Right ventricle myocardium superior (tissue), 1 donor: ENCODE results near the gene TPRG1. TPM values are rescaled to one million over a fixed set of nuclear protein-coding genes. Genes with fewer than 3 reads are reported as not detected.

Experiments
- ATAC-seq: fragments of 200-7000 bp; cut with Tn5 transposase; one replicate; pipeline ENCODE4 v1.9.1; 2020; ENCODE audit warnings: mild to moderate bottlenecking; ENCODE audit not compliant: poor library complexity
- DNase-seq: peaks from one replicate; pipeline ENCODE4 v3.0.0-alpha.2; 2020
- intact Hi-C: fragments of 100-400 bp; cut with DNase I; formaldehyde crosslinking; loops from one replicate; pipeline ENCODE4 v1.11.2; 2022
- total RNA-seq: library from RNA; stranded (reverse); fragmentation: NEBNext Ultra II Directional; extraction: Animal tissue kit (Norgen Biotek cat#: 25700); gene quantifications from one replicate; pipeline ENCODE4 v1.2.1, GENCODE V29; 2021
- donor health status: DM: no; HTN: yes; CAD: no; lungs with severe emphysema.

TPRG1 gene
- total RNA-seq, 1 donor from 2014 or later = 2.7 TPM

DNA sequence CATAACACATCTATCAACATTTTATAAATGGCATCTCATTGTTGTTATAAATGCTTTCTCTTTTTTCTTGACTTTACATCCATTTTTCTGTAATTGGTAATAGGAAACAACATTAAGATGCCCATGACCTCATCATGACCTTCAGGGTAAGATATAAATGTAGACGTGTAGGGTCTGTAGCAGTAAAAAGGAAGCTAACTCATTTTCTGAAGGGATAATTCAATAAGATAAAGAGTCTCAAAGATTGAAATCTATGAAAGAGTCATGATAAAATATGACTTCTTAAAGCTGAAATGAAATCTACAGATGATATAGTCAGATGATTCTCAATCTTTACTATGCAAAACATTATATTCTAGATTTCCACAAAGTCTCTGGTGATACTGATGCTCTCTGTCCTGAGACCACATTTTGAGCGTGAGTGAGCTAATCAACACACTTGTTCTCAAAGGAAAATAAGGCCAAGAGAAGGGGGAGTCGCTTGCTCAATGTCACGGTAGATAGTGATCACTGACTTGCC lies 38.5 kb downstream of the TPRG1 start:
- ATAC-seq (no peak), DNase-seq (no peak)
- intact Hi-C loops = no loop called here

DNA sequence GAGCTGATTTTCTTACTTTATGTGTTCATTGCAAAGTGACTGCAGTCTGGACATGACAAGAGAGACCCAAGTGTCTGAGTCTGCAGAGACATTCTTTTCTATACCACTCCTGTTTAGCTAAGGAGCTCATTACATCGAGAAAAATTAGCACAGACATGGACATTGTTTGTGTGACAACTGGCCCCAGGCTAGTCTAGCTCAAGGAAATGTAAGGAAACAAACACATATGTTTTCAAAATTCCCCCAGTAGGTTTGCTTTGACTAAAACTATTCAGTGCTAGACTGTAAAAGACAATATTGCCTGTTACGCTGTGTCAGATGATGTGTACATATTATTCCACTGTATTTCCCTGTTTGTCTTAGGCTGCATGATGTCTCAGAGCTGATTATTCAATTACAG lies 40.9 kb downstream of the TPRG1 start:
- intact Hi-C loops = no loop called here
- DNase-seq = no peak
- ATAC-seq = no peak

DNA sequence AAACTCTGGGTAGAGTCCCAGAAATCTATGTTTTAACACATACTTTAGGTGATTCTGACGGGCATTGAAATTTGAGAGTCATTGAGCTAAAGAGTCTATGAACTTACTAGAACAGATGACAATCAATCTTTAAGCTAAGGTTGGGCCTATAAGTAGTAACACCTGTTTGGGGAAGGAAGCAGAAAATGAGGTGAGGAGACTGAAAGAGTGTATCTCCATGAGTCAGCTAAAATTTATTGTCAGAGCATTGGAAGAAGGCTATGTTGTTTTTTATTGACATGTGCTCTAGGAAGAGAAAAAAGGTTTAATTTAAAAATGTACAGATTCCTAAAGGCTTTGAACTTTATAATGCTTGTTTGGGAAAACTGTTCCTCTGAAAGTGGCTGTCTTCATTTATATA lies 42.9 kb downstream of the TPRG1 start:
- no peak for DNase-seq
- no peak for ATAC-seq
- intact Hi-C loops = no loop called here

DNA sequence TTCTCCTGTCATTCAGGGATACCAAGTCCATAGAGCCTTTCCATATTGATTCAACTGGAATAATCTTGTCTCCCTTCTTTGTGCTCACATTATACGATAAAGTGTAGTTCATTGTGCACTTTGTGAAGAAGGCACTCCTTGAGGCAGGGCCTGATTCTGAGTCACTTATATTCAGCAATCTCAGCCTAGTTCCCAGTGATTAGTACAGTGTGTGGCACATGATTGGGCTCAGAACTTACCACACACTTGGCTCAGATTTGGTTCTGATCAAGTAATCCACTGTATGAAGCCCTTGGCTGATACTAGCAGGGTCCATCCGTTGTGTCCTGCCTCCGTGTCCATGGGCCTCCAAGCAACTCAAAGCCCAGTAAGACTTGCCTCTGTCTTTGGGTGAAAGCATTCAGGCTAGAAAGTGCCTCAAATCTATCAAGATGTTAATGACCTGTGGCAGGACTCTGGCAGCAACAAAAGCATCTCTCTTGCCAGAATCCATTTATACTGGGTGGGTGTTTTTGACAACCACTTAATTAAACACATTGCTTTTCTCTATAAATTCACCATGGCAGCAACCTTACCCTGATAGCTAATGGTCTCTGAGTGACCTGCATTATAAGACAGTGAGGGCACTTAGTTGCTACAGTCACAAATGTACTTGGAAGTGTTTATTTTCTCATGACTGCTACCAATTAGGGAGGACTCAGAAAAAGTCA lies 51.3 kb downstream of the TPRG1 start:
- DNase-seq = no peak

DNA sequence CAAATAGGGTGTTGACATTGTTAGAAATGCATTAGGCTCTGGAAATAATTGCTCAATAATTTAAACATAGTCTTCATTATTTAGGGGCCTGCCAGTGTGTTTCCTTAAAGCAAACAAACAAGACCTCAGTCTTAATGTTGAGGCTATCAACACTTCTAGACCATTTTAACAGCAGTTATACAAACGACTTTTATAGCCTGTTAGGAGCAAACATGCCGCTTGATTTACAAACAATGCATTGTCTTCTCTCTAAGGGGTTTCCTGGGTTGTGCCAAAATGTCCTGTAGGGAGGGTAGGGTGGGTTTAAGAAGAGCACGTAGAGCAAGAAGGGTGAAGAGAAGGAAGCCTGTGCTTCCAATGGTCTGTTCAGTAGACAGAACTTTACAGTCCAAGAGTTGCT lies 53.7 kb downstream of the TPRG1 start:
- intact Hi-C loops = no loop called here
- DNase-seq (no peak), ATAC-seq (no peak)

More for the DNA sequence above, 51.3 kb downstream of the TPRG1 start:
- no peak for ATAC-seq
- intact Hi-C loops = no loop called here

DNA sequence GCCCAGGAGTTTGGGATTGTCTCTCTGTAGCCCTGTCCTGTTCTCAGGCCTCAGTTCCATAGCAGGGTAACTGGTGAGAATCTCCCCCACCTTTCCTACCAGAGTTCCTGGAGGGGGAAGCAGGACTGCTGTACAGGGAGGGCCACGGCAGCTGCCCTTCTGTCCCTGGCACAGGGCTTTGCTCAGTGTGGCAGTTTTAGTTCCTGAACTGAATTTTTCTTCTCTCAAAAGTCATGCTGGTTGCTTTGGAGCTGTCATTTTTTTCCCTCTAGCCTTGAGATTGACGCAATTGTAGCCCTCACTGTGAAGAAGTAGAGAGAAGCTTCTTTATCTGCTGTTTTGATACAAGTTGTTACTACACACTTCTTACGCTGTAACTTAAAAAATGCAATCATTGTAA lies 55.5 kb downstream of the TPRG1 start:
- DNase-seq (no peak), ATAC-seq (no peak)
- intact Hi-C loops = no loop called here

DNA sequence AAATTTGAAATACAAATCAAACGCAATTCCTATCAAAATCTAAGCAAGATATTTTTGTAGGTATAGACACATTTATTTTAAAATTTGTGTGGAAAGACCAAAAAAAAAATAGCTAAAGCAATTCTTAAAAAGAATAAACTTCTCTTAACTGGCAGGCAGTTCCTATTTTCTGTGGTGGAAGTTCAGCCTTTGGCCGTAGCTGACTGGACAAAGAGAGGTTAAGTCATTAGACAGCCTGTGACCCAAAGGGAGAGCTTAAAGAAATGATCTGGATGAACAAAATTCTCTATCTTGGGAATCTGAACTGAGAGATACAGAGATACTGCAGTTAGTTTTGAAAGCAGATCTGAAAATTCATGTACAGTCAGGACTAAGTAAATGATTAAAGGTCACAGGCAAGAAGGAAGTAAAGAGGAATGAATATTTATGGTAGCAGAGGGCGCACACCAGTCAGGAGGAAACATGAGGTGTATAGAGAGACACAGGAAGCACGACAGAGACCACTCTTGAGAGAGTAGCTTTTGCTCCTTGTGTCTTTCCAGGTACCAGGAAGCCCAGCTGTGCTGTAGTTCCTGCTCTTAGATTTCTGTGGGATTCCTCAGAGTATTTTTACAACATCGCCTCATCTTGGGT lies 57.5 kb downstream of the TPRG1 start:
- DNase-seq (no peak), ATAC-seq (no peak)
- intact Hi-C loops = no loop called here

- ATAC-seq (peak; percentile 30), DNase-seq (no peak)
- intact Hi-C loops = no loop called here
These were observed 61.0 kb downstream of the TPRG1 start for GRCh38 chr3:189232790-189233189.

- peak; percentile 92 for ATAC-seq
- peak; percentile 48 for DNase-seq
- intact Hi-C loops = no loop called here
These were observed 61.6 kb downstream of the TPRG1 start for GRCh38 chr3:189233225-189233858.

- ATAC-seq = no peak
- intact Hi-C loops = no loop called here
These were observed 63.4 kb downstream of the TPRG1 start for GRCh38 chr3:189235214-189235613.

GRCh38 chr3:189236352-189236751 lies 64.6 kb downstream of the TPRG1 start:
- DNase-seq (no peak), ATAC-seq (no peak)
- intact Hi-C loops = no loop called here

More at GRCh38 chr3:189235214-189235613, 63.4 kb downstream of the TPRG1 start:
- no peak for DNase-seq

DNA sequence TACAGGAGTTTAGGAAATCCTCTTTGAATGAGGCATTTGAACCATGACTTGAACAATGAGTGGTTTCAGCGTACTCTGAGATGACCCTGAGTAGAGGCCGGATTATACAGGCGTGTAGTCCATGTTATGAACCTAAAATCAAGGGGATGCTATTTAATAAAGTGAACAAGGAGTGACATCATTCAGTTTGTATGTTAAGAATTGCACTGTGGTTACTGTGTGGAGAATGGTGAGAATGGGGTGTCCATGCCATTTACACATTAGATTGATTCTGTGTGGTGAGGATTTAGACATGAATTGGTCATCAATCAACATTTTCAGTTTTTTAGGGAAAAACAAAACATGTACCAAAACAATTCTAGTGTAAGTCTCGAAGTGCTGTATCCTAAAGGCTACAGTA lies 65.8 kb downstream of the TPRG1 start:
- intact Hi-C loops = no loop called here
- no peak for ATAC-seq
- DNase-seq = no peak

GRCh38 chr3:189238071-189238470 lies 66.3 kb downstream of the TPRG1 start:
- ATAC-seq (no peak), DNase-seq (no peak)
- intact Hi-C loops = no loop called here

GRCh38 chr3:189239616-189240015 lies 67.8 kb downstream of the TPRG1 start:
- no peak for DNase-seq
- intact Hi-C loops = no loop called here

GRCh38 chr3:189249987-189250386 lies 78.2 kb downstream of the TPRG1 start:
- DNase-seq (no peak), ATAC-seq (no peak)
- intact Hi-C loops = no loop called here

More at GRCh38 chr3:189239616-189240015, 67.8 kb downstream of the TPRG1 start:
- ATAC-seq = no peak

DNA sequence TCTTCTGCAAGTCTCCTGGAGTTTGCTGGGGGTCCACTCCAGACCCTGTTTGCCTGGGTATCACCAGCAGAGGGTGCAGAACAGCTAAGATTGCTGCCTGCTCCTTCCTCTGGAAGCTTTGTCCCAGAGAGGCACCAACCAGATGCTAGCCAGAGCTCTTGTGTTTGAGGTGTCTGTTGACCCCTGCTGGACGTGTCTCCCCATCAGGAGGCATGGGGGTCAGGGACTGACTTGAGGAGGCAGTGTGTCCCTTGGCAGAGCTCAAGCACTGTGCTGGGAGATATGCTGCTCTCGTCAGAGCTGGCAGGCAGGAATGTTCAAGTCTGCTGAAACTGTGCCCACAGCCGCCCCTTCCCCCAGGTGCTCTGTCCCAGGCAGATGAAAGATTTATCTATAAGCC lies 86.5 kb downstream of the TPRG1 start:
- DNase-seq (no peak), ATAC-seq (no peak)
- intact Hi-C loops = no loop called here

DNA sequence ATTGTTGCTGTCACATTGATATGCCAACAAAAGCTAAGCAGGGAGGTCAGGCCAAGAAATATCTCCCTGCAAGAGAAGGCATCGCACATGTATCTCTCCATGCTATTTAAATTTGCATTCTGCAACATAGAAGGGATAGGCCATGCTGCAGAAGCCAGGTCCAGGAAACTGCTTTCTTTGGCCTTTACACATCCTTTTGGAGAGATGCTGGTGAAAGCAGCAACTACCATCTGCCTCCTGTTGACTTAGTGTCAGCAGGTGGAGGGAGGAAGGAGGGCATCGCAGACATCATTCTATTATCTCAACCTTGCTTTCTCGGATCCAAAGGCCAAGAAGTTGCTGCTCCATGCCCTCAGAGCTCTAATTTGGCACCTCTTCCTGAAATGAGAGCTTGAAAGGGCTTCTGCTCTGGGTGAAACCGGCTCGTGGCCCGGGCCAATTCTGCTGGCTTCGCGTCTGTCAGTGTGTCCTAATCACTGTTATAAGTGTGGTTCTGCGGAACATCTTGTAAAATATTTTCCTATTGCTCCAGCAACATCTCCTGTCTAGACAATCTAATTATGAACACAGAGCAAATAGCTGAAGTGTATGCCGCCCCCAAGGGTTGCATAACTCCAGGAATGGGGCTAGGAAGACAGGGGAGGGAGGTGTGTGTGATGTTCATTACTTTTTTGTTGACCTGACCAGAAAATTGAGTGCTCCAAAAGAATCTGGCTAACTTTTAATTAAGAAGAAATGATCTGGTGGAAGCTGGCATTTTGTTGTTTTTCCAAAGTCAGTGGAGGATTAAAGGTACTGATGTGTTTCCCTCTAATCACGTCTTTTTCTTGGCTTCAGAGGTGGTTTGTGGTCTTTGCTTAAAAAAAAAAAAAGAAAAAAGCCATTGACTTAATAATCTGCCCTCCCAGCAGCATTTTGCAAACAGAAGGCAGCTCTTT lies 89.1 kb downstream of the TPRG1 start:
- intact Hi-C loops = no loop called here
- ATAC-seq (peak; percentile 94), DNase-seq (peak; percentile 76)

- no peak for DNase-seq
- ATAC-seq = no peak
- intact Hi-C loops = no loop called here
These were observed 91.0 kb downstream of the TPRG1 start for GRCh38 chr3:189262746-189263145.
